ENCODE data around the gene TMEM176B. TPM values are rescaled to one million over a fixed set of nuclear protein-coding genes. Genes with fewer than 3 reads are reported as not detected.

Gene TMEM176B
- total RNA-seq, 1 donor from 2014 or later, result 18.3 TPM

- Histone ChIP-seq H3K4me1 (ENCODE audit: control insufficient read depth in 3 of 3, insufficient read depth in 3 of 3, low read length in 3 of 3) (peaks cover 0 to 5% (median 2%) of the 10 kb centered on the region in 3 donors), H3K9ac (ENCODE audit: low read depth in 1 of 3, low read length in 3 of 3) (no peak overlapping the region), H3K27me3 (ENCODE audit: control insufficient read depth in 3 of 3, insufficient read depth in 3 of 3, low read length in 3 of 3) (peaks cover 13 to 17% (median 15%) of the 10 kb centered on the region in 3 donors), H3K9me3 (ENCODE audit: control insufficient read depth in 3 of 3, low read length in 3 of 3) (peaks cover 0 to 9% (median 6%) of the 10 kb centered on the region in 3 donors), H3K4me3 (ENCODE audit: low read length in 3 of 3) (peak overlapping the region in 1 of 3 donors; percentile 52), H3K36me3 (ENCODE audit: control insufficient read depth in 3 of 3, insufficient read depth in 3 of 3, low read length in 3 of 3) (peaks cover 0 to 11% (median 0%) of the 10 kb centered on the region in 3 donors), H3K27ac (ENCODE audit: low read depth, low read length) (no peak overlapping the region)
These were observed 5.7 kb upstream of the TMEM176B start for GRCh38 chr7:150805864-150806263.

- H3K36me3 ChIP-seq (ENCODE audit: control insufficient read depth in 3 of 3, insufficient read depth in 3 of 3, low read length in 3 of 3), result peaks cover 0 to 11% (median 0%) of the 10 kb centered on the region in 3 donors
- peaks cover 19 to 26% (median 20%) of the 10 kb centered on the region in 3 donors for H3K27me3 ChIP-seq (ENCODE audit: control insufficient read depth in 3 of 3, insufficient read depth in 3 of 3, low read length in 3 of 3)
- peaks cover 0 to 9% (median 6%) of the 10 kb centered on the region in 3 donors for H3K9me3 ChIP-seq (ENCODE audit: control insufficient read depth in 3 of 3, low read length in 3 of 3)
- no peak overlapping the region for H3K9ac ChIP-seq (ENCODE audit: low read depth in 1 of 3, low read length in 3 of 3)
- no peak overlapping the region for H3K27ac ChIP-seq (ENCODE audit: low read depth, low read length)
- peaks cover 0 to 8% (median 4%) of the 10 kb centered on the region in 3 donors for H3K4me1 ChIP-seq (ENCODE audit: control insufficient read depth in 3 of 3, insufficient read depth in 3 of 3, low read length in 3 of 3)
- no peak overlapping the region for H3K4me3 ChIP-seq (ENCODE audit: low read length in 3 of 3)
These were observed 4.6 kb upstream of the TMEM176B start for GRCh38 chr7:150804802-150805201.

GRCh38 chr7:150803161-150803860 lies 3.1 kb upstream of the TMEM176B start:
- H3K27me3 ChIP-seq (ENCODE audit: control insufficient read depth in 3 of 3, insufficient read depth in 3 of 3, low read length in 3 of 3), result peaks cover 20 to 33% (median 20%) of the 10 kb centered on the region in 3 donors
- no peak overlapping the region for H3K27ac ChIP-seq (ENCODE audit: low read depth, low read length)
- H3K4me3 ChIP-seq (ENCODE audit: low read length in 3 of 3), result no peak overlapping the region
- peaks cover 0 to 9% (median 6%) of the 10 kb centered on the region in 3 donors for H3K9me3 ChIP-seq (ENCODE audit: control insufficient read depth in 3 of 3, low read length in 3 of 3)
- no peak overlapping the region for H3K9ac ChIP-seq (ENCODE audit: low read depth in 1 of 3, low read length in 3 of 3)
- H3K36me3 ChIP-seq (ENCODE audit: control insufficient read depth in 3 of 3, insufficient read depth in 3 of 3, low read length in 3 of 3), result peaks cover 0 to 11% (median 0%) of the 10 kb centered on the region in 3 donors
- H3K4me1 ChIP-seq (ENCODE audit: control insufficient read depth in 3 of 3, insufficient read depth in 3 of 3, low read length in 3 of 3), result peaks cover 0 to 8% (median 4%) of the 10 kb centered on the region in 3 donors

GRCh38 chr7:150801946-150802771 lies 2.0 kb upstream of the TMEM176B start:
- H3K9ac ChIP-seq (ENCODE audit: low read depth in 1 of 3, low read length in 3 of 3), result no peak overlapping the region
- no peak overlapping the region for H3K27ac ChIP-seq (ENCODE audit: low read depth, low read length)
- H3K27me3 ChIP-seq (ENCODE audit: control insufficient read depth in 3 of 3, insufficient read depth in 3 of 3, low read length in 3 of 3), result peaks cover 20 to 33% (median 20%) of the 10 kb centered on the region in 3 donors
- peaks cover 0 to 9% (median 6%) of the 10 kb centered on the region in 3 donors for H3K9me3 ChIP-seq (ENCODE audit: control insufficient read depth in 3 of 3, low read length in 3 of 3)
- H3K4me1 ChIP-seq (ENCODE audit: control insufficient read depth in 3 of 3, insufficient read depth in 3 of 3, low read length in 3 of 3), result peaks cover 0 to 8% (median 4%) of the 10 kb centered on the region in 3 donors
- peak overlapping the region in 1 of 3 donors; percentile 43 for H3K4me3 ChIP-seq (ENCODE audit: low read length in 3 of 3)
- peaks cover 0 to 11% (median 0%) of the 10 kb centered on the region in 3 donors for H3K36me3 ChIP-seq (ENCODE audit: control insufficient read depth in 3 of 3, insufficient read depth in 3 of 3, low read length in 3 of 3)

GRCh38 chr7:150801242-150801945 lies 1.2 kb upstream of the TMEM176B start:
- peak overlapping the region; percentile 49 to 60 (median 55) for H3K4me3 ChIP-seq (ENCODE audit: low read length in 3 of 3)
- peaks cover 0 to 12% (median 0%) of the 10 kb centered on the region in 3 donors for H3K36me3 ChIP-seq (ENCODE audit: control insufficient read depth in 3 of 3, insufficient read depth in 3 of 3, low read length in 3 of 3)
- peaks cover 0 to 7% (median 6%) of the 10 kb centered on the region in 3 donors for H3K9me3 ChIP-seq (ENCODE audit: control insufficient read depth in 3 of 3, low read length in 3 of 3)
- H3K4me1 ChIP-seq (ENCODE audit: control insufficient read depth in 3 of 3, insufficient read depth in 3 of 3, low read length in 3 of 3), result peaks cover 0 to 8% (median 4%) of the 10 kb centered on the region in 3 donors
- H3K9ac ChIP-seq (ENCODE audit: low read depth in 1 of 3, low read length in 3 of 3), result peak overlapping the region in 2 of 3 donors; percentile 23 to 60
- H3K27me3 ChIP-seq (ENCODE audit: control insufficient read depth in 3 of 3, insufficient read depth in 3 of 3, low read length in 3 of 3), result peaks cover 20 to 34% (median 20%) of the 10 kb centered on the region in 3 donors
- H3K27ac ChIP-seq (ENCODE audit: low read depth, low read length), result peak overlapping the region; percentile 36

GRCh38 chr7:150800581-150801241 lies 547 bp upstream of the TMEM176B start, which contains the start of gene TMEM176A:
Gene TMEM176A (plus strand): TSS chr7:150800769. CDS start chr7:150801551, 782 bp downstream.
- Histone ChIP-seq H3K4me3 (ENCODE audit: low read length in 3 of 3) (peak within 1 kb of the TSS; percentile 51 to 65 (median 60)), H3K4me1 (ENCODE audit: control insufficient read depth in 3 of 3, insufficient read depth in 3 of 3, low read length in 3 of 3) (peaks cover 0 to 8% (median 4%) of the 10 kb centered on the region in 3 donors), H3K27ac (ENCODE audit: low read depth, low read length) (peak within 1 kb of the TSS; percentile 40), H3K9me3 (ENCODE audit: control insufficient read depth in 3 of 3, low read length in 3 of 3) (peaks cover 0 to 3% (median under 1%) of the 10 kb centered on the region in 3 donors), H3K36me3 (ENCODE audit: control insufficient read depth in 3 of 3, insufficient read depth in 3 of 3, low read length in 3 of 3) (peaks cover 0 to 10% (median 0%) of the 10 kb centered on the region in 3 donors), H3K9ac (ENCODE audit: low read depth in 1 of 3, low read length in 3 of 3) (peak within 1 kb of the TSS; percentile 45 to 70 (median 62)), H3K27me3 (ENCODE audit: control insufficient read depth in 3 of 3, insufficient read depth in 3 of 3, low read length in 3 of 3) (peaks cover 20 to 35% (median 20%) of the 10 kb centered on the region in 3 donors)

- Histone ChIP-seq H3K27ac (ENCODE audit: low read depth, low read length) (peak overlapping the region; percentile 40), H3K9ac (ENCODE audit: low read depth in 1 of 3, low read length in 3 of 3) (no peak overlapping the region), H3K9me3 (ENCODE audit: control insufficient read depth in 3 of 3, low read length in 3 of 3) (peaks cover 0 to 2% (median 0%) of the 10 kb centered on the region in 3 donors), H3K4me3 (ENCODE audit: low read length in 3 of 3) (peak overlapping the region in 1 of 3 donors; percentile 65), H3K4me1 (ENCODE audit: control insufficient read depth in 3 of 3, insufficient read depth in 3 of 3, low read length in 3 of 3) (peaks cover 0 to 8% (median 4%) of the 10 kb centered on the region in 3 donors), H3K27me3 (ENCODE audit: control insufficient read depth in 3 of 3, insufficient read depth in 3 of 3, low read length in 3 of 3) (peaks cover 20 to 35% (median 20%) of the 10 kb centered on the region in 3 donors), H3K36me3 (ENCODE audit: control insufficient read depth in 3 of 3, insufficient read depth in 3 of 3, low read length in 3 of 3) (peaks cover 0 to 10% (median 0%) of the 10 kb centered on the region in 3 donors)
These were observed 1.0 kb downstream of the TMEM176B start for GRCh38 chr7:150799156-150799555.

GRCh38 chr7:150797661-150798060 lies 2.5 kb downstream of the TMEM176B start:
- Histone ChIP-seq H3K27ac (ENCODE audit: low read depth, low read length) (no peak overlapping the region), H3K4me1 (ENCODE audit: control insufficient read depth in 3 of 3, insufficient read depth in 3 of 3, low read length in 3 of 3) (peaks cover 0 to 5% (median 4%) of the 10 kb centered on the region in 3 donors), H3K9me3 (ENCODE audit: control insufficient read depth in 3 of 3, low read length in 3 of 3) (peaks cover 0 to 2% (median 0%) of the 10 kb centered on the region in 3 donors), H3K4me3 (ENCODE audit: low read length in 3 of 3) (no peak overlapping the region), H3K9ac (ENCODE audit: low read depth in 1 of 3, low read length in 3 of 3) (no peak overlapping the region), H3K27me3 (ENCODE audit: control insufficient read depth in 3 of 3, insufficient read depth in 3 of 3, low read length in 3 of 3) (peaks cover 19 to 35% (median 22%) of the 10 kb centered on the region in 3 donors), H3K36me3 (ENCODE audit: control insufficient read depth in 3 of 3, insufficient read depth in 3 of 3, low read length in 3 of 3) (peaks cover 0 to 8% (median 0%) of the 10 kb centered on the region in 3 donors)
